ENCODE measurements around the gene LRRC53.

GRCh38 chr1:74498901-74499300, 13.5 kb downstream of the LRRC53 start:
- no peak for TF ChIP-seq SP2 (IDR thresholded peaks at IDR 0.05; ENCODE audit: low read length)
- TF ChIP-seq, protein P1, sequence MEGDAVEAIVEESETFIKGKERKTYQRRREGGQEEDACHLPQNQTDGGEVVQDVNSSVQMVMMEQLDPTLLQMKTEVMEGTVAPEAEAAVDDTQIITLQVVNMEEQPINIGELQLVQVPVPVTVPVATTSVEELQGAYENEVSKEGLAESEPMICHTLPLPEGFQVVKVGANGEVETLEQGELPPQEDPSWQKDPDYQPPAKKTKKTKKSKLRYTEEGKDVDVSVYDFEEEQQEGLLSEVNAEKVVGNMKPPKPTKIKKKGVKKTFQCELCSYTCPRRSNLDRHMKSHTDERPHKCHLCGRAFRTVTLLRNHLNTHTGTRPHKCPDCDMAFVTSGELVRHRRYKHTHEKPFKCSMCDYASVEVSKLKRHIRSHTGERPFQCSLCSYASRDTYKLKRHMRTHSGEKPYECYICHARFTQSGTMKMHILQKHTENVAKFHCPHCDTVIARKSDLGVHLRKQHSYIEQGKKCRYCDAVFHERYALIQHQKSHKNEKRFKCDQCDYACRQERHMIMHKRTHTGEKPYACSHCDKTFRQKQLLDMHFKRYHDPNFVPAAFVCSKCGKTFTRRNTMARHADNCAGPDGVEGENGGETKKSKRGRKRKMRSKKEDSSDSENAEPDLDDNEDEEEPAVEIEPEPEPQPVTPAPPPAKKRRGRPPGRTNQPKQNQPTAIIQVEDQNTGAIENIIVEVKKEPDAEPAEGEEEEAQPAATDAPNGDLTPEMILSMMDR (IDR thresholded peaks at IDR 0.05; ENCODE audit: control extremely low read depth in 1 of 3, insufficient read depth in 1 of 3, low read depth in 1 of 3, low read length in 3 of 3): no peak
- no peak for TF ChIP-seq POLR2AphosphoS5 (IDR thresholded peaks at IDR 0.05; ENCODE audit: low read depth, low read length)
- no peak for TF ChIP-seq JUN (IDR thresholded peaks at IDR 0.05; ENCODE audit: low read depth, low read length)
- TF ChIP-seq SRF (IDR thresholded peaks at IDR 0.05; ENCODE audit: low read depth, low read length): no peak
- TF ChIP-seq EP300 (IDR thresholded peaks at IDR 0.05; ENCODE audit: borderline replicate concordance in 1 of 2, low read depth in 2 of 2, low read length in 2 of 2): no peak
- TF ChIP-seq POLR2A (IDR thresholded peaks at IDR 0.05; ENCODE audit: control extremely low read depth in 1 of 2, low read depth in 2 of 2, low read length in 2 of 2): no peak
- TF ChIP-seq CEBPB (IDR thresholded peaks at IDR 0.05; ENCODE audit: low read depth, low read length): no peak

All from H1 (cell line).